Central memory CD4-positive, alpha-beta T cell (primary cell): ENCODE results near the gene SLC9B1.
"Not testable (repeated sequence)": the region's sequence is repeated elsewhere in the genome, so short reads cannot be mapped to it uniquely, and the experiment has no call there.

Experiments used
- DNase-seq: peaks from one replicate; pipeline ENCODE4 v3.0.0; 2022

Gene SLC9B1

DNA sequence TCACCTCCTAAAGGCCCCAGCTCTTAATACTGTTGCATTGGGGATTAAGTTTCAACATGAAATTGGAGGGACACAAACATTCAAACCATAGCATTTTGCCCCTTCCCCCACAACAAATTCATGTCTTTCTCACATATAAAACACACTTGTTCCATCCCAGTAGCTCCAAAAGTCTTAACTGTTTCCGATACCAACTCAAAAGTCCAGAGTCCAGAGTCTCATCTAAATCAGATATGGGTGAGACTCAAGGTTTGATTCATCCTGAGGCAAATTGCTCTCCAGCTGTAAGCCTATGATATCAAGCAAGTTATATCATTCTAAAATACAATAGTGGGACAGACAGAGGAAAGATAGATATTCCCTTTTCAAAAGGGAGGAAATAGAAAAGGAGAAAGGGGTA, 8.7 kb downstream of the SLC9B1 start:
- no peak for DNase-seq

DNA sequence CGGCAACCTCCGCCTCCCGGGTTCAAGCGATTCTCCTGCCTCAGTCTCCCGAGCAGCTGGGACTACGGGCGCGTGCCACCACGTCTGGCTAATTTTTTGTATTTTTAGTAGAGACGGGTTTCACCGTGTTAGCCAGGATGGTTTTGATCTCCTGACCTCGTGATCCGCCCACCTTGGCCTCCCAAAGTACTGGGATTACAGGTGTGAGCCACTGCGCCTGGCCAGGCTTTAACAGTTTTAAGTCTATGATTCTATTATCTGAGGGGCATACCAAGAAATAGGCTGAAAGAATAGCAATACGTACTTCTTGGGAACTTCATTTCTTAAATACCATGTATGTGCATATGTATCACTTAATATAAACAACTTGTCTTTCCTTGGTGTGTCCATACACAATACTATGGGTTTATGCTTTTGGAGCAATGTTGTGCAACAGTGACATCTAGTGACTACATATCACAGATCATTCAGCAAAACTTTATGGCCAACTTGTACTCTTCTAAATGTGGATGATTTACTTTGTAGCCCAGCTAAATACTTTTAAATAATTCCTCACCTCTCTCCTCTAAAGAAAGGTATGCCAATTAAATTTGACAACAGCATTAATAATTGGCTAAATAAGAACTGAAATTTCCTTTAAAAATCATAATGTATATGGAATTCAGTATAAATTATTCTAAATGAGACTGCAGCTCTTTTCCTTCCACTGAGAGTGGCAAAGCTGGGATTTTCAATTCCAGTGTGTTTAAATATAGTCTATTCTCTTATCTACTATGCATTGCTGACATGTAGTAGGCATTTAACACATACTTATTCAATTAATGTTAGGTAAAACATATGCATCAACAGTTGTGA, 10.4 kb downstream of the SLC9B1 start:
- DNase-seq = peak; percentile 51

DNA sequence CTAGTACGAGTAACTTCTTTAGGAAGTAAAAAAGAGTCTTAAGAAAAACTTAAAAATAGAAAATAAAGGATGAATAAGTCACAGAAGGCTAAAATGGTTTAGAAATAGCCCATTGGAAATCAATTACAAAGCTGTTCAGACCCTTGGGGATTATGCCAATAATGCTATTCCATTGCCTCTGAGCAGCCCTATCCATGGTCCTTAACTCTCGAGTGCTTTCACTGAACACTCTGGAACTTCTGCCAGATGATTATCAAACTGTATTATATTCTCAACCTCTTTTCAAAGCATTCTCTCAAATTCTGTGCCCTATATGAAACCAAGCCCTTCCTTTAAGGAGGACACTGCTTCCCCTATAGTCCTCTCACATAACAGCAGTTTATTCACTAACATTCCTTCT, 17.0 kb downstream of the SLC9B1 start:
- no peak for DNase-seq

DNA sequence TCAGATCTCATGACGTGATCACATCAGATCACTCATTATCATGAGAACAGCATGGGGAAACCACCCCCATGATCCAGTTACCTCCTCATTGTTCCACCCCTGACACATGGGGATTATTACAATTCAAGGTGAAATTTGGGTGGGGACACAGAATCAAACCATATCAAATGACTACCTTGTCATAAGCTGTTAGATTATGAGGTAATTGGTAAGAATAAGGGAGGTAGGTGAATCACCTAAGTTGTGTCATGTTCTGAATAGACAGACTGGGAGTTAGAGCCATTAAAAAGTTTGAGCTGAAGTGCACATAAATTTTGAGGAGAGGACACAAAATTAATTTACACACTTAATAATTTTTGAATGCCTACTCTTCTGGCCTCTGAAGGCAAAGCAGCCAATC, 24.7 kb downstream of the SLC9B1 start:
- DNase-seq = no peak

DNA sequence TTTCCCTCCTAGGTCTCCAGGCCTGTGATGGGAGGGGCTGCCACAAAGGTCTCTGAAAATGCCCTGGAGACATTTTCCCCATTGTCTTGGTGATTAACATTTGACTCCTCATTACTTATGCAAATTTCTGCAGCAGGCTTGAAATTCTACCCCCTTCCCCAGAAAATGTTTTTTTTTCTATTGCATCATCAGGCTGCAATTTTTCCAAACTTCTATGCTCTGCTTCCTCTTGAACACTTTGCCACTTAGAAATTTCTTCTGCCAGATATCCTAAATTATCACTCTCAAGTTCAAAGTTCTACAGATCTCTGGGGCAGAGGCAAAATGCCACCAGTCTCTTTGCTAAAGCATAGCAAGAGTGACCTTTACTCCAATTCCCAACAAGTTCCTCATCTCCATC, 25.5 kb downstream of the SLC9B1 start:
- DNase-seq = not testable (repeated sequence)

DNA sequence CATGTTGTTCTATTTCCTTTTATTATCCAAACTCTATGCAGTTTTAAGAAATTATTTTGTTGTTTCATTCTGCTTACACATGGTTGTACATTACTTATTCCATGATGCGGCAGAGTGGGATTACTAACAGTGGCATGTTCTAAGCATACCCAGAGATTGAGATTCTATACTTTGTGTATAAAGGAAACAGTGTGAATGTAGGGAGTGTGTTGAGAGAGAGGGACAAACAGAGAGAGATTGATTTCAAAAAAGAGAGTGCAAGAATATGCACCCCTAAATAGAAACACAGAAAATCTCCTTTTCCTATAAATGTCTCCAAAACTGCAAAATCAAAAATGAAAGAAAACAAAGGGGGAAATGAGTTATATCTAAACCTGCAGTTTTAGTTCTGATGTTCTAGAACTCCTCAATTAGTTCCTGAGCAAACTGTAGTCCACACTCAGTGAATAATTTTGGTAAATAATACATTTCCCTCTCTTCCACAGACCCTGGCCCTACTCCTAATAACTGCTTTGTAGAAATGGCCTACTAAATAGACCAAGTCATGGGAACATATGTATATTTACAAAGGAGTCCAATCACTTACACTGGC, 31.0 kb downstream of the SLC9B1 start:
- DNase-seq = no peak

DNA sequence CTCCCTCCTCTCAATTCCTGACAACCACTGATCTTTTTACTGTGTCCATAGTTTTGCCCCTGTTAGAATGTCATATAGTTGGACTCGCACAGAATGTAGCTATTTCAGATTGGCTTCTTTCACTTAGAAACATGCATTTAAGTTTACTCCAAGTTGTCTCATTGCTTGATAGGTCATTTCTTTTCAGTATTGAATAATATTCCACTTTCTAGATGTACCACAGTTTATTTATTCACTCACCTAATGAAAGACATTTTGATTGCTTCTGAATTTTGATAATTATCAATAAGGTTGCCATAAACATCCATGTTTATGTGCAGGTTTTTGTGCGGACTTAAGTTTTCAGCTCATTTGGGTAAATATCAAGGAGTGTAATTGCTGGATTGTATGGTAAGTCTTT, 38.5 kb downstream of the SLC9B1 start:
- DNase-seq = no peak

DNA sequence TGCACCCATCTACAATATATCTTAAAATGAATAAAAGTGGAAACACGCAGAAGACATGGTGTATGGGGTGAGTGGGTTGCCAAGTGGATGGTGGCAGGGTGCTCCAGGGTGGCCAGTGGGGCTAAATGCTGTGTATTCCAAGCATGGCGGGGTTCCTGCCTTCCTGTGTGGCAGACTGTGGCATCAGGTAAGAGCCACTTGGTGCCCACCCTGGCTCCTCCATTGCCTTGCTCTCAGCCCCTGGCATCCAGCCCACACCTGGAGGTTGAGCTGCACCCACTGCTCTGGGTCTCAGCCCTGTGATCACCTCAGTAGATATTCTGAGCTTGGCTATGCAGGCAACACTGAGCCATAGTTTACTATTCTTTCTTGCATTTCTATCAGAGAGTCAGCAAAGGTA, 57.7 kb downstream of the SLC9B1 start:
- not testable (repeated sequence) for DNase-seq

DNA sequence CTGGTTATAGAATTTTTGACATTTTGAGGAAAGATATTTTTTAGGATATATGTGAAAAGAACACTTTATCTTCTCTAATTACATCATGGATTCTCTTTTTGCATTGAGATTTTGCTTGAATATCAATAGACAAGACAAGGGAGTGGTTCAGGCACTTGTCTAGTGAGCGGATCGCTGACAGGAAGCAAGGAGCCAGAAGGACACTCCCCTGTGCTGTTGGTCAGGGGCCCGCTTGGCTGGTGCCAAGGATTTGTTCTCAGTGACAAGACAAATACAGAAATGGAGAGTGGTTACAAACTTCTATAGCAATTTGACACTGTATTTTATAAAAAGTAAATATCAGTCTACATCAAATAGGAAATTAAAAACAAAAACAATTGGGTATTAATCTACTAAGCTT, 60.0 kb downstream of the SLC9B1 start:
- no peak for DNase-seq

DNA sequence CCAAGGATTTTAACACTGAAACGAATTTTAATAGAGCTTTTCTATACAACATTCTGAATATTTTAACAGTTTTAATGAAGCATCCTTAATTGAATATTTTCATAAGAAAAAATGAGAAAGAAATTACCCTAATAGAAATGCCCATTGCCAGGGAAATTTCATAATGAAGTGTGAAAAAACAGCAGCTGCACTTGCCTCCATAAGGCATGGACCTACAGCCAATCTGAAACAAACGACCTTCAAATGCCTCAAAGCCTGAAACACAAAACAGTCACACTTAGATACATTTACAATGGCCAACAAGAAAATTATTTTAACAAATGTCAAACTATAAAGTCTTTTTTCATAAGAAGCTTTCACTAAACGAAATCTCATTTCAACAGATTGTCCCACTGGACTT, 74.4 kb downstream of the SLC9B1 start:
- DNase-seq = no peak

DNA sequence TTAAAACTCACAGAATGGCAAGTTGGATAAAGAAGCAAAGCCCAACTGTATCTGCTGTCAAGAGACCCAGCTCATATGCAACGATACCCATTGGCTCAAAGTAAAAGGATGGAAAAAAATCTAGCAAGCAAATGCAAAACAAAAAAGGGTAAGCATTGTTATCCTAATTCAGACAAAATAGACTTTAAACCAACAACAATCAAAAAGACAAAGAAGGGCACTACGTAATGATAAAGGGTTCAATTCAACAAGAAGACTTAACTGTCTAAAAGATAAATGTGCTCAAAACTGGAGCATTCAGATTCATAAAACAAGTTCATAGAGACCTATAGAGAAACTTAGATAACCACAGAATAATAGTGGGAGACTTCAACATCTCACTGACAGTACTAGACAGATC, 81.4 kb downstream of the SLC9B1 start:
- DNase-seq = not testable (repeated sequence)

DNA sequence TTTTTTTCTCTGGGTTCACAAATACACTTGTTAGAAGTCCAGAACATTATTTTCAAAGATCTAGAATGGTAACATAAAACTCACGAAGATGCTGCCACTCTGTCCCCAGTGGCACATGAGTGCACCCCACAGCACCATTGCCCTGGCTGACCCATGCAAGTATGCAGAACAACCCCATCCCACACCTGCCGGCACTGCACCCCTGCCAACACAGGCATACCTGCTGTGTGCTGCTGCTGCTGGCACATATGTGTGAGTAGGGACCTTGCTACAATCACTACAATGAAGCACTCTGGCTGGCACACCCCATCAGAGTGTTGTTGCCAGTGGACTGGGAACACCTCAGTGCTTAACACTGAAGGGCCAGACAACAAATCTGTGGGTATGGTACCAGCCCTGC, 83.8 kb downstream of the SLC9B1 start:
- no peak for DNase-seq

DNA sequence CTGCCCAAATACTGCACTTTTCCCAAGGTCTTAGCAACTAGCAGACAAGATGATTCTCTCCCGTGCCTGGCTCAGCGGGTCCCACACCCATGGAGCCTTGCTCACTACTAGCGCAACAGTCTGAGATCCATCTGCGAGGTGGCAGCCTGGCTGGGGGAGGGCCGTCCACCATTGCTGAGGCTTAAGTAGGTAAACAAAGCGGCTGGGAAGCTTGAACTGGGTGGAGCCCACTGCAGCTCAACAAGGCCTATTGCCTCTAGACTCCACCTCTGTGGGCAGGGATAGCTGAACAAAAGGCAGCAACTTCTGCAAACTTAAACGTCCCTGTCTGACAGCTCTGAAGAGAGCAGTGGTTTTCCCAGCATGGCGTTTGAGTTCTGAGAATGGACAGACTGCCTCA, 99.8 kb downstream of the SLC9B1 start:
- not testable (repeated sequence) for DNase-seq

DNA sequence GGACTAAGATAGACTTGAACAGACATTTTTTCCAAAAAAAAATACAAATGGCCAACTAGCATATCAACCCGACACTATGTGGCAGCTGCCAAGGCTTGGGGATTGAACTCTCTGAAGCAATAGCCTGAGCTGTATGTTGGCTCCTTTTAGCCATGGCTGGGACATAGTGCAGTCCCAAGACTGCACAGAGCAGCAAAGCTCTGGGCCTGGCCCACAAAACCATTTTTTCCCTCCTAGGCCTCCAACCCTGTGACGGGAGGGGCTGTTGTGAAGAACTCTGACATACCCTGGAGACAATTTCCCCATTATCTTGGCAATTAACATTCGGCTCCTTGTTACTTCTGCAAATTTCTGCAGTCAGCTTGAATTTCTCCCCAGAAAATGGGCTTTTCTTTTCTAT, 100.6 kb downstream of the SLC9B1 start:
- DNase-seq = no peak

DNA sequence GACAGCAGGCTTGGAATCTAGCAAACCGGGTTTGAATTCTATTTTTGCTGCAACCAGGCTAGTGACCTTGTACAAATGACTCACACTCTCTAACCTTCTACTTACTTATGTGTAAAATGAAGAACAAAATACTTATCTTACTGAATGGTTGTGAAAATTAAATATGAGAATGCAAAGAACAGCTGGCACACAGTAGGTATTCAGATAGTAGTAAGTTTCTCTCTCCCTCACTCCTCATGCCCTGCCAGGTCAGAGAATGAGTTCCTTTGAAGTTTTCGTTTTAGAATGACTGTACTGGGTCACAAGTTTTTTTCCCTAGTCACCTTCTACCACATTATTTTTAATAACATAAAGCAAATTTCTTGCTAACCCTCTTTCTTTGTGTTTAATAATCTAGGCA, 117.7 kb downstream of the SLC9B1 start:
- no peak for DNase-seq

DNA sequence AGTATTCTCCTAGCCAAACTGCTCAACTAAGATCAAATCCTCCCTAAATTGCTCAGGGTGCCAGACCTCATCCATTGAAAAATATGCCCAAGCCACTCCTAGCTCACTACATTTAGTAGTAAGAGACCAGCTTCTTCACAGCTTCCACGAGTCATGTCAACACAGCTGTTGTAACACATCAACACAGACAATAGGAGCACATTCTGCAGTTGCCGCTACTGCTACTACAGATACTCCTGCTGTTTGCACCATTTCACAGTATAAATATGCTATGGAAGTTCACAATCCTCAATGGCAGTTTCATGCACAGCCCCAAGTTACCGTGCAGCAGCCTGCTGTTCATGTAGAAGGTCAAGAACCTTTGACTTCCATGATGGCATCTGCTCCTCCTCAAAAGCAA, 121.9 kb downstream of the SLC9B1 start:
- not testable (repeated sequence) for DNase-seq

DNA sequence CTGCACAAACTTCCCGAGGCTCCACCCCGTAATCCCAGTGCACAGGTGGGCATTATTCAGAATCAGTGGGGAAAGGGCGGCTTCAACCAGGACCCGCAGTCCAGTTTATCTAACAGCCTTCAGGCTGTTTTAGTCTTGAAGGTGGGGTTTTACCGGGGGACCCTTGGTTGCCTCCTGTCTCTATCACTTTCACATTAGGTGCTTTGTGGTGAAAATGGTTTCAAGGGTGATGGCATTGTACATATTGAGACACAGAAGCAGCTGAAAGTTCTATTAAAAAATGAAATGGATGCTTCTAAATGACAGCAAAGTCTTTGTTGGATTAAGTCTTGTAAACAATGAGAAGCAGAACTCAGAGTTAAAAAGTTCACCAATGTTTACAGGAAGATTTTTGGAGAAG, 123.0 kb downstream of the SLC9B1 start:
- not testable (repeated sequence) for DNase-seq

DNA sequence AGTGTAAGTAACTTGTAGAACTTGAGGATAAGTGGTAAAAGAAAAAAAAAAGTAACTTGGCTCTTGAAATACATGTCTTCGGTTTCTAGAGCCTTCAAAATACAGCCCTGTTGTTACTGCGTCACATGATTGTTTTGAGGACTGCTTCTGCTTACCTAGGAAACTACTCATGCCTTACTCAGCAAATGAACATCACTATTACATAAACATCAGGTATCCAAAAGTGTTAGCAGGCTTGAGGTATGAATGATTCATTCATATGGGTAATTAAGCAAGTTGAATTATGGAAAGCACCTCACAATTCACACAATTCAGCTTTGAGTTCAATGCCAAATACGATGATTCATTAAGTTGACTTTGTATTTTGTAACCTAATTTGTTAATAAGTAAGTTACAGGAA, 129.6 kb downstream of the SLC9B1 start:
- DNase-seq = not testable (repeated sequence)

DNA sequence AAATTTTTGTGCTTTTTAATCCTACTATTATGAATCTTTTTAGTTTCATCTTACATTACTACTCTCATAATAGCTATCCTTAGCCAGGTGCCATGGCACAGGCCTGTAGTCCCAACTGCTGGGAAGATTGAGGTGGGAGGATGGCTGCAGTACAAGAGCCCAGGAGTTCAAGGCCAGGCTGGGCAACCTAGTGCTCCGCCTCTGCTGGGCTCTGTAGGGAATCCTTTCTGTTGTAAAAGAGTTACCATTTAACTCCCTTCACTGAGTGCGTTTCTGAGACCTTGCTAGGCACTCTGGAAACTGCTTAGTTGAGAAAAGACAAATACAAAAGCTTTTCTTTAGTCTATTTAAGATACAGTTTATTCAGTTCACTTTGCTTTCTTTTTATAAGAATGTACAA, 130.9 kb downstream of the SLC9B1 start:
- not testable (repeated sequence) for DNase-seq

DNA sequence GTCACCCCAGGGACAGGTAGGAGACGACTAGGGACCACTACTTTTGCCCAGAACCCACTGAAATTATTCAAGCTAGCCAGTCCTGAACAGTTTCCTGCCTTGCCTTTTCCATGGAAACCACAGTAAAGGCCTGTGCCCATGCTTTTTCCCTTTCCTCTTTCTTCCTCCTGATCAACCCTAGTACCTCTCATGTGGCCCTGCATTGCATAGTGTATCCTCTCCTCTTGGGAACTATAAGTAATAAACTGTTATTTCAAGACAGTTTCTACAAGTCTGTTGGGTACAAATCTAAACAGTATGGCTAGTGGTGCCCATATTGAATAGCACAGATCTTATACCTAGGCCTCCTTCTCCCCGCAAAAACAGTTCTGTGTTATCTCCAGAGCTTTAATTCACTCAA, 136.2 kb downstream of the SLC9B1 start:
- DNase-seq = no peak

DNA sequence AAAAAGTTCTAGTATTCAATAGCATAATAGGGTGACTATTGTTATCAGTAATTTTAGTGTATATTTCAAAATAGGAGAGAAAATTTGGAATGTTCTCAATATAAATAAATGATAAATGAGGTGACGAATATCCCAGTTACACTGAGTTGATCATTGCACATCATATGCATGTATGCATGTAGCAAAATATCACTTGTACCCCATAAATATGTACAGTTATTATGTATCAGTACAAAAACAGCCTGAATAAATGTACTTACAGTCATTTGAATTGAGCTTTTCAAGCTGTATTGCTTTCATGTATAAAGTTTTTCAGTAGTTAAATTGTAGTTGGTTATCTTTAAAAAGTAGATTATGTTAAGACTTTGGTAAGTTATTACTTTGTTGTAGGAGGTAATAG, 138.2 kb downstream of the SLC9B1 start:
- no peak for DNase-seq

DNA sequence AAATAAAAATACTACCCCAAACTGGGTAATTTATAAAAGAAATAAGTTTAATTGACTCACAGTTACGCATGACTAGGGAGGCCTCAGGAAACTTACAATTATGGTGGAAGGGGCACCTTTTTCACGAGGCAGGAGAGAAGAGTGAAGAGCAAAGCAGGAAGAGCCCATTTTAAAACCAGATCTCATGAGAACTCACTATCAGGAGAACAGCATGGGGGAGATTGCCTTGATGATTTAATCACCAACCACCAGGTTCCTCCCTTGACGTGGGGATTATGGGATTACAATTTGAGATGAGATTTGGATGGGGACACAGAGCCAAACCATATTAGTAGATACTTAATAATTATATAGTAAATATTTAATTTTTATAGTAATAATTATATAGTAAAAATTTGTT, 140.6 kb downstream of the SLC9B1 start:
- no peak for DNase-seq

DNA sequence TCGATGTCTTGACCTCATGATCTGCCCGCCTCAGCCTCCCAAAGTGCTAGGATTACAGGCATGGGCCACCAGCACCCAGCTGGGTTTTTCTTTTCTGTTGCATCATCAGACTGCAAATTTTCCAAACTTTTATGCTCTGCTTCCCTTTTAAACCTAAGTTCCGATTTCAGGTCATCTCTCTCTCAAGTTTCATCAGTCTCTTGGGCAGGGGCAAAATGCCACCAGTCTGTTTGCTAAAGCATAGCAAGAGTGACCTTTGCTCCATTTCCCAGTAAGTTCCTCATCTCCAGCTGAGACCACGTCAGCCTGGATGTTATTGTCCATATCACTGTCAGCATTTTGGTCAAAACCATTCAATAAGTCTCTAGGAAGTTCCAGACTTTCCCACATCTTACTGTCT, 141.2 kb downstream of the SLC9B1 start:
- not testable (repeated sequence) for DNase-seq

DNA sequence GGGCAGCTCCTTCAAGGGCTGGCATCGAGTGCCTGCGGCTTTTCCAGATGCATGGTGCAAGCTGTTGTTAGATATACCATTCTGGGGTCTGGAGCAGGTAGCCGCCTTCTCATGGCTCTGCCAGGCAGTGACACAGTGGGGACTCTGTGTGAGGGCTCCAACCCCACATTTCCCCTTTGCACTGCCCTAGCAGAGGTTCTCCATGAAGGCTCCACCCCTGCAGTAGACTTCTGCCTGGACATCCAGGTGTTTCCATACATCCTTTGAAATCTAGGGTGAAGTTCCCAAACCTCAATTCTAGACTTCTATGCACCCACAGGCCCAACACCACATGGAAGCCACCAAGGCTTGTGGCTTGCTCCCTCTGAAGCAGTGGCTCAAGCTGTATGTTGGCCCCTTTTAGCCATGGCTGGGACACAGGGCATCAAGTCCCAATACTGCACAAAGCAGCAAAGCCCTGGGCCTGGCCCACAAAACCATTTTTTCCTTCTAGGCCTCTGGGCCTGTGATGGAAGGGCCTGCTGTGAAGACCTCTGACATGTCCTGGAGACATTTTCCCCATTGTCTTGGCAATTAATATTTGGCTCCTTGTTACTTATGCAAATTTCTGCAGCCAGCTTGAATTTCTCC, 141.9 kb downstream of the SLC9B1 start:
- DNase-seq = not testable (repeated sequence)
